Measurements from ENCODE around the gene SRGAP3.

The SRGAP3 gene

DNA sequence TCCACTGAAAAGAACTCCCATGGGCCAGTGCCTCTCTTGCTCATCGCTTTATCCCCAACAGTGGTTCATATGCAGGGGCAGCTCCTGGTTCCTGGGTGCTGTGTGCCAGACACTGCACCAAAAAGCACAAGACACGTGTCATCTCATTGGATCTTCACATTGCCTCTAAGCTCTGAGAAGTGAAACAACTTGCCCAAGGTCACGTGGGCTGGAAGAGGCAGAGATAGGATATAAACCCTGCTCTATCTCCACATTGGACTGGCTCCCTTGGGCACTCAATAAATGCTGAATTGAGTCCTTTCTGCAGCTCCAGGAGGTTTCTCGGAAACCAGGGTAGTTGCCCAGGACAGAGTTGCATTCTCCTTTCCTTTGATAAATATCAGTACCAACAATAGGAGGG, 88.1 kb downstream of the SRGAP3 start:
- Histone ChIP-seq H3K9me3 (ENCODE audit: control insufficient read depth, low read length) (no peaks in the 10 kb centered on the region), H3K9ac (ENCODE audit: low read length) (no peak overlapping the region), H3K36me3 (ENCODE audit: control insufficient read depth, insufficient read depth, low read length) (no peaks in the 10 kb centered on the region), H3K27me3 (ENCODE audit: control insufficient read depth, insufficient read depth, low read length) (no peaks in the 10 kb centered on the region), H3K4me3 (ENCODE audit: low read length) (no peak overlapping the region), H3K4me1 (ENCODE audit: control insufficient read depth, insufficient read depth, low read length) (no peaks in the 10 kb centered on the region)

DNA sequence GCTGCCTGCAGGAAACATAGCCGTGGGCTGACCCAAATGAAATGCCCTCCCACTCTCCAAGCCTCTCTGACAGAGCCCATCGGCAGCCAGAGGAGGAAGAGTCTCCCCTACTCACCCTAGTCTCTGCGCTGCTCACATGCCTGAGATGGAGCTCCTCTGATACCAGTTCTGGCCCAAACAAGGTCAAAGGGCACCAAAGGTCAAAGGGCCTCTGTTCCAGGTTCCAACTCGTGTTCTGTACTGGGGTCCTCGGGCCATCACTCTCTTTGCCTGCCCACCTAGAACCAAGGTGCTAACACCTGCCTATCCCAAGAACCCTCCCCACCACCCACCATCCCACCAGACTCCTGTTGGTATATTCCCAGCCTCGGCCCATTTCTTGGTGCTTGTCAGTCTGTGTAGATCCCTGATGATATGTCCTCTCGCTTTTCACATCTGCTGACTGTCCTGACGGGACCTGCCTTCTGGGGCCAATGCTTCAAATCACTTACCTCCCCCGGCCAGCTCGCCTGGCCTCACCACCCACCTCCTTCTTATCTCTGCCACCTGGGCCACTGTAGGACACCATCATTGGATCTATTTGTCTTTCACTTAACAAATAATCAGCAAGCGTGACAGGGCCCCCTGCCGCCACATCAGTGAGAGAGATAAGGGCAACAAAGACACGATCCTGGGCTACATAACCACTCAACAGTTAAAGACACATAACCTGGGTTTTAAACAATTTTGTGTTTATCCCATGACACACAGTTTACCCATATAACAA, 90.4 kb downstream of the SRGAP3 start:
- H3K4me1 ChIP-seq (ENCODE audit: control insufficient read depth, insufficient read depth, low read length): no peaks in the 10 kb centered on the region
- H3K9ac ChIP-seq (ENCODE audit: low read length): no peak overlapping the region
- no peaks in the 10 kb centered on the region for H3K9me3 ChIP-seq (ENCODE audit: control insufficient read depth, low read length)

DNA sequence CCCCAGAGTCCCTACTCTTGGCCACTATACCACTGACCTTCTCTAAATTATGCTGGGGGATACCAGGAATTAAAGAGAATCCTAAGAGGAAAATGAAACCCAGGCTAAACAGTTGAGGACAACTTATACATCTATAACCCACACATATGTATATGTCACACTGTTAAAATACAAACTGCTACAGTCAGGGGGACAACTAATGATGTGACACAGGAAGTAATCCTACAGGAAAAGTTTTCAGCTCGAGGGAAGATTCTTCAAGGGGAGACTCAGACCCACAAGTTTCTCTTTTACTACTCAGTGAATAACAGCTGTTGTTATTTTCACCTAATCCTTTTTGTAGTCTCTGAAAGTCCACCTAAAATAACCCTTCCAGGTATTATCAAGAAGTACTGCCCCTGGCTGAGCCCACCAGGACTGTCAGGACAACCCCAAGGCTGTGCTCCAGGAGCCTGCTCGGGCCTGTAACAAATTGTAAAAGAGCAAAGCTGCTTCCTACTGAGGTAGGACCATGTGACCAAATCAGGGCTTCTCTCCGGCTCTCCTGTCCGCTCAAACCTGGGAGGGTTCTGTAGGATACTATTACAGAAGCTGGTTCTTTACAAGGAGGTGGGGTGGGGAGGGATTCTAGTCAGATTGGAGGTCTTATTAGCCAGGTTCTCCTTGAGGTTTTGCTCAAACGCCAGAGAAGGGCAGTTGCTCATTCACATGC, 91.6 kb downstream of the SRGAP3 start:
- Histone ChIP-seq H3K4me3 (ENCODE audit: low read length) (no peak overlapping the region), H3K36me3 (ENCODE audit: control insufficient read depth, insufficient read depth, low read length) (no peaks in the 10 kb centered on the region), H3K9ac (ENCODE audit: low read length) (no peak overlapping the region), H3K27me3 (ENCODE audit: control insufficient read depth, insufficient read depth, low read length) (no peaks in the 10 kb centered on the region), H3K4me1 (ENCODE audit: control insufficient read depth, insufficient read depth, low read length) (no peaks in the 10 kb centered on the region), H3K9me3 (ENCODE audit: control insufficient read depth, low read length) (no peaks in the 10 kb centered on the region)

More for the DNA sequence above, 90.4 kb downstream of the SRGAP3 start:
- H3K36me3 ChIP-seq (ENCODE audit: control insufficient read depth, insufficient read depth, low read length): no peaks in the 10 kb centered on the region
- no peaks in the 10 kb centered on the region for H3K27me3 ChIP-seq (ENCODE audit: control insufficient read depth, insufficient read depth, low read length)
- no peak overlapping the region for H3K4me3 ChIP-seq (ENCODE audit: low read length)

DNA sequence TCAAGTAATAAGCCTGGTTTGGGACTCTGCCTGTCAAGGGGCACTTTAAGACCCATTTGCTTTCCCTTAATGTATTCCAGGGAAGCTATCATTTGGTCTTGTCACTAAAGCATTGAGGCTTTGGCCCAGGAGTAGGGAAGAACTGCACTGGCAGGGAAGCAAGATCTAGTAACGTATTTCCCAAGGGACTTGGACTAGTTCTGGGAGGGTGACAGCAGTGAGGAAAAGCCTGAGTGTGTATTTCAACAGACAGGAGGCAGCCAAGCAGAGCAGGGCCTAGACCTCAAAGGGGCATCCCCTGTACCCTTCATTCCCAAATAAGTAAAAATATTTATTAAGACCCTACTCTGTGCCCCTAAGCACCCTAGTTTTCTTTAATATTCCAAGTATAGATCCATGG, 92.8 kb downstream of the SRGAP3 start:
- no peaks in the 10 kb centered on the region for H3K36me3 ChIP-seq (ENCODE audit: control insufficient read depth, insufficient read depth, low read length)
- H3K9ac ChIP-seq (ENCODE audit: low read length): no peak overlapping the region
- H3K4me3 ChIP-seq (ENCODE audit: low read length): no peak overlapping the region

DNA sequence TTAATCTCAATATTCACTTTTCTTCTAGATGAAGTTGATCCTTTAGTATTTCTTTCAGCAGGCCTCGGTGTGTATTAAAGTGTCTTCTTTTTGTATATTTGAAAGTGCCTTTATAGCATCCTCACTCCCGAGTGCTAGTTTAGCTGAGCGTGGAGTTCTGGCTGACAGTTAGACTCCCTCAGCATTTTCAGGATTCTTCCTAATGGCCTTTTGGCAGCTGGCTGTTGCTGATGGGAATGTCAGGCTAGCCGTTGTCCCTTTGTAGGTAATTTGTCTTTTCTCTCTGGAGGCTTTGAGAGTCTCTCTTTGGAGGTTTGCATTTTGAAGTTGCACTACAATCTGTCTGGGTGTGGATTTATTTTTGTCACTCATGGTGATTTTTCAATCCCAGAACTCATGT, 94.4 kb downstream of the SRGAP3 start:
- Histone ChIP-seq H3K4me3 (ENCODE audit: low read length) (no peak overlapping the region), H3K27me3 (ENCODE audit: control insufficient read depth, insufficient read depth, low read length) (no peaks in the 10 kb centered on the region), H3K4me1 (ENCODE audit: control insufficient read depth, insufficient read depth, low read length) (peaks cover 6% of the 10 kb centered on the region), H3K9me3 (ENCODE audit: control insufficient read depth, low read length) (peaks cover 10% of the 10 kb centered on the region), H3K9ac (ENCODE audit: low read length) (no peak overlapping the region), H3K36me3 (ENCODE audit: control insufficient read depth, insufficient read depth, low read length) (no peaks in the 10 kb centered on the region)

More for the DNA sequence above, 92.8 kb downstream of the SRGAP3 start:
- Histone ChIP-seq H3K9me3 (ENCODE audit: control insufficient read depth, low read length) (no peaks in the 10 kb centered on the region), H3K27me3 (ENCODE audit: control insufficient read depth, insufficient read depth, low read length) (no peaks in the 10 kb centered on the region), H3K4me1 (ENCODE audit: control insufficient read depth, insufficient read depth, low read length) (no peaks in the 10 kb centered on the region)

DNA sequence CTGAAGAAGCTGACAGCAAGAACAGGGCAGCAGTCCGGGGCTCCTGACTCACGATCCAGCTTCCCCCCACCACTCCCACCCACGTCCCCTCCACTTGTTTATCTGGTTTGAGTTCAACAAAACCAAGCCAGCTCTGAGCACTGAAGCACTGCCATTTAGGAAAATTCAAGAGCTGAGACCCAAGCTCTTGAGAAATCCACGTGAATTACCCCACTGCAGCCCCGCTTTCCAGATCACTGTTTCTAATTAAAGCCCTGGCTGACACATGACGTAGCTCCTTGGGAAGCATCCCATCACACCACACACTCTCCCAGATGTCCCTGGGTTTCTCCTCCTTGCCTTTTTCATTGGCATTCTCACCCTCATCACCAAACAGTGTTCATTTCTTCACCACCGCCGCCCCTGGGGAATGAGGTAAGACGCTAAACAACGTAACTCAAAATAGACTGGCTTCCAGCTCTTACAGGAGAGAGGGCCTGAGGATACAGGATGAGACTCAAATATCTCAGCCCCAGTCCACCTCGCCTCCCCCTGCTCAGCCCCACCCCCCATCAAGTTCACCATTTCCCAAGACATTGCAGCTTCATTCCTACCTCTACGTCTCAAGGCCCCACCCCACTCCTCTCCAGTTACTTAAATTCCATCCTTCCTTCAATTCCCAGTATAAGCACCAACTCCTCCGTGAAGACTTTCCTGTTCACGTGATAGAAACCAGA, 95.4 kb downstream of the SRGAP3 start:
- peaks cover 10% of the 10 kb centered on the region for H3K9me3 ChIP-seq (ENCODE audit: control insufficient read depth, low read length)
- H3K27me3 ChIP-seq (ENCODE audit: control insufficient read depth, insufficient read depth, low read length): no peaks in the 10 kb centered on the region
- peaks cover 13% of the 10 kb centered on the region for H3K4me1 ChIP-seq (ENCODE audit: control insufficient read depth, insufficient read depth, low read length)
- H3K36me3 ChIP-seq (ENCODE audit: control insufficient read depth, insufficient read depth, low read length): no peaks in the 10 kb centered on the region
- H3K4me3 ChIP-seq (ENCODE audit: low read length): no peak overlapping the region
- H3K9ac ChIP-seq (ENCODE audit: low read length): no peak overlapping the region

DNA sequence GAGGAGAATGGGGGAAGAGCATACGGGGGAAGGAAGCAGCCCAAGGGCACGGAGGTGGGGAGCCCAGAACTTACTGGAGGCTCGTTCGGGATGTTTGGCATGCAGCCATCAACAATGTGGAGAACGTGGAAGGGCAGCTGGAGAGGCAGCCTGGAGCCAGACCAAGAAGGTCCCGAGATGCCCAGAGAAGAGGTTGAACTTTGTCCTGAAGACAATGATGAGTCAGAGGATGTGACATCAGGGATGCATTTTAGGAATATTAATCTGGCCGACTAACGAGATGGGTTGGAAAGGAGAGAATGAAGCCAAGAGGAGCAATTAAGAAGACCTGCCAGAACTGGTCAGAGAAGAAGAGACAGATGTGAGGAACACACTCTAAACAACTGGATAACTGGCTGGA, 98.2 kb downstream of the SRGAP3 start:
- Histone ChIP-seq H3K36me3 (ENCODE audit: control insufficient read depth, insufficient read depth, low read length) (no peaks in the 10 kb centered on the region), H3K9ac (ENCODE audit: low read length) (no peak overlapping the region), H3K9me3 (ENCODE audit: control insufficient read depth, low read length) (peaks cover 10% of the 10 kb centered on the region), H3K27me3 (ENCODE audit: control insufficient read depth, insufficient read depth, low read length) (no peaks in the 10 kb centered on the region), H3K4me1 (ENCODE audit: control insufficient read depth, insufficient read depth, low read length) (peaks cover 14% of the 10 kb centered on the region), H3K4me3 (ENCODE audit: low read length) (no peak overlapping the region)

DNA sequence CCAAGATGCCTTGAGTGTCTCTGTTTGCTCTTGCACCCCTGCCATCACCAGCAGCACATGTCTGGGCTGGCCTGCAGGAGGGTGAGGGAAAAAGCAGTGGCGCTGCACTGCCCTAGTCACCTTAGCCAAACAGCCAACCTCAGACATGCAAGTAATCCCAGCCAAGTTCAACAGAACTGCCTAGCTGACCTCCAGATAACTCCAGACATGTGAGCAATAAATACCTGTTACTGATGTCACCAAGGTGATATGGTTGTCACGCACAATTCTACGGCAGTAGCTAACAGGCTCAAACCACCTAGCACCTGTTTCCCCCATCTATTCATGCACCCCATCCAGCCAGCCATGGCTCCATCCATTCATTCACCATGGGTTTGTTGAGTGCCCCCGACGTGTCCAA, 99.9 kb downstream of the SRGAP3 start:
- no peak overlapping the region for H3K4me3 ChIP-seq (ENCODE audit: low read length)
- no peak overlapping the region for H3K9ac ChIP-seq (ENCODE audit: low read length)
- H3K27me3 ChIP-seq (ENCODE audit: control insufficient read depth, insufficient read depth, low read length): no peaks in the 10 kb centered on the region
- H3K4me1 ChIP-seq (ENCODE audit: control insufficient read depth, insufficient read depth, low read length): peaks cover 14% of the 10 kb centered on the region
- peaks cover 10% of the 10 kb centered on the region for H3K9me3 ChIP-seq (ENCODE audit: control insufficient read depth, low read length)
- H3K36me3 ChIP-seq (ENCODE audit: control insufficient read depth, insufficient read depth, low read length): no peaks in the 10 kb centered on the region

DNA sequence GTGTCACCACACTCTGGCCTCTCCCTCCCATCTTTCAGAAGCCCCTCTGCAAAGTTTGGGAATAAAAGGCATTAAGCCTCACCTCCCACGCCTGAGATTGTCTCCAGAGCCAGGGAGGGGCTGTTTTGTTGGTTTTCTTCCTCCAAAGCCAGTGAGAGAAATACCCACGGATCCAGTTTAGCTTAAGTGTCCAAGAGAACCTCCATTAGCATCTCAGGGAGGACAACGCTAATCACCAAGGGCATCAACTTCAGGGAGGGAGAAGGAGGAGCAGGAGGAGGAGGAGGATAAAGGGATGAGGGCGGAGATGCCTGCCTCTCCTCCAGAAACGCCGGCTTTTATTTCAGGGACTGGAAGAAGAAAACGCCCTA, 101.6 kb downstream of the SRGAP3 start:
- no peaks in the 10 kb centered on the region for H3K36me3 ChIP-seq (ENCODE audit: control insufficient read depth, insufficient read depth, low read length)
- no peak overlapping the region for H3K9ac ChIP-seq (ENCODE audit: low read length)
- H3K4me3 ChIP-seq (ENCODE audit: low read length): no peak overlapping the region
- H3K4me1 ChIP-seq (ENCODE audit: control insufficient read depth, insufficient read depth, low read length): peaks cover 14% of the 10 kb centered on the region
- no peaks in the 10 kb centered on the region for H3K27me3 ChIP-seq (ENCODE audit: control insufficient read depth, insufficient read depth, low read length)
- H3K9me3 ChIP-seq (ENCODE audit: control insufficient read depth, low read length): peaks cover 10% of the 10 kb centered on the region

DNA sequence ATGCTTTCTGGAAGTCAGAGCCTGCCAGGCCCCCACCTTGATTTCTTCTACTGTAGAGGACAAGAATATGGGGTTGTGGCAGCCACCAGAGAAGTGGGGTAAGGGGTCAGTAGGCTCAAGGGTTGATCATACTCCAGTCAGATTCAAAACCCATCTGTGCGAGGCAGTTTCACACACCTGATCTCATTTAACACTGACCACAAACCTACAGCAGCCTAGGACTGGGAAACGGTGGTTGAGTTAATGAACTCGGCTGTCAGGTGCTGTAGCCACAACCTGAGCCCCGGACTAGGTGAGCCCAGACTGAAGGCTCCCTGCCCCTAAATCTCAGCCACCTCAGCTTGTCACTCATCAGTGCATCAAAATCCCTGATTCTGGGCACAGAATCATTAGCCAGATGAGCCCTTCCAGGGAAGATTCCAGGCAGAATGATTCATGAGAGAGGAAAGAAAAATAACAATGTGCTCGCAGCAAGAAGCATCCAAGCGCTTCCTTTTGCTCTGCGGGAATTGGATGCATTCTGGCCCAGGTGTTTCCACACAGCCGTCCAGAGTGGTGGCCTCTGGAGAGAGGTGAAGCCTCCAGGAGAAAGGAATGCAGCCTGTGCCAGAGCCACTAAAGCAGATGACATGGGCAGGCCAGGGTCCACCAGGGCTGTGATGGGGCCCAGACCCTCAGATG, 102.1 kb downstream of the SRGAP3 start:
- Histone ChIP-seq H3K4me3 (ENCODE audit: low read length) (no peak overlapping the region), H3K36me3 (ENCODE audit: control insufficient read depth, insufficient read depth, low read length) (no peaks in the 10 kb centered on the region), H3K9ac (ENCODE audit: low read length) (no peak overlapping the region), H3K9me3 (ENCODE audit: control insufficient read depth, low read length) (peaks cover 10% of the 10 kb centered on the region), H3K27me3 (ENCODE audit: control insufficient read depth, insufficient read depth, low read length) (no peaks in the 10 kb centered on the region), H3K4me1 (ENCODE audit: control insufficient read depth, insufficient read depth, low read length) (peaks cover 14% of the 10 kb centered on the region)

DNA sequence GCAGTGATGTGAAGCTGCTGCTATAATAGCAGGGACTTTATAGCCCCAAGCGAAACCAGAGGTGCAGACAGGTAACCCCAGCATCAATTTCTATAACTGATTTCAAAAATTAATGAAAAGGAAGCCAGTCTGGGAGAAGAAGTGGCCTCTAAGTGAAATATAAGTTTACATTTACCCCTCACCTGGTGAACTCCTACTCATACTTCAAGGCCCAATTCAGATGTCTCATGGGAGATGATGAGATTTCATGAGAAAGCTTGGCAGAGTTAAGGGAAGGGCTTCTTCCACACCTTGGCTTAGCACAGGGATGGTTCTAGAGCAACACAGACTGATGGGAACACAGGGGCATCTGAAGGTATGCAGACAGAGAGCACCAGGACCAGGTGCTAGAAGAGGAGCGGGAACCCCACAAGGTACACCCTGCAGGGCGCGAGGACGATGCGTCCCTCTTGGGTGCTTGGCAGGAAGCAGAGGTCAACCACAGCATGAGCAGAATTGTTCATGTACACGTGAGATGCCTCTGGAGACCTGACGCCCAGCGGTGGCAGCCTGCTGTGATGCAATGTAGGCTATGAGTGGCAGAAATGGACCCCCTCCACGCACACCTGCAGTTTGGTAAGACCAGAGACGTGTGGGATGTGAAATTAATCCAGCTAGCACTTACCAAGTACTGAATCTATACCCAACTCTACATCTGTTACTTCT, 102.9 kb downstream of the SRGAP3 start:
- Histone ChIP-seq H3K4me3 (ENCODE audit: low read length) (no peak overlapping the region), H3K36me3 (ENCODE audit: control insufficient read depth, insufficient read depth, low read length) (no peaks in the 10 kb centered on the region), H3K9ac (ENCODE audit: low read length) (no peak overlapping the region), H3K9me3 (ENCODE audit: control insufficient read depth, low read length) (peaks cover 10% of the 10 kb centered on the region), H3K27me3 (ENCODE audit: control insufficient read depth, insufficient read depth, low read length) (no peaks in the 10 kb centered on the region), H3K4me1 (ENCODE audit: control insufficient read depth, insufficient read depth, low read length) (peaks cover 14% of the 10 kb centered on the region)

All from mucosa of stomach (tissue), 1 donor.